Neural progenitor cell (in vitro differentiated cells): ENCODE results near the gene STK24. TPM values are rescaled to one million over a fixed set of nuclear protein-coding genes. Genes with fewer than 3 reads are reported as not detected.

Experiments
- DNase-seq: peaks from one replicate; pipeline ENCODE4 v3.0.0-alpha.2; 2016; ENCODE audit warnings: low spot score
- H2AFZ ChIP-seq: fragments of 200-600 bp; sonication (generic); replicated peaks from 2 replicates; pipeline ENCODE4 v1.6.1; 2016; ENCODE audit warnings: antibody characterized with exemption
- H3F3A ChIP-seq: fragments of 200-600 bp; sonication (generic); 2 replicates; pipeline ENCODE4 v1.6.1; 2016; ENCODE audit warnings: antibody characterized with exemption, low read depth
- H3K27ac ChIP-seq: fragments of 200-600 bp; sonication (generic); 2 replicates; pipeline ENCODE4 v1.5.1; 2016; ENCODE audit warnings: mild to moderate bottlenecking
- H3K27me3 ChIP-seq: fragments of 200-600 bp; sonication (generic); 2 replicates; pipeline ENCODE4 v1.6.1; 2016; ENCODE audit warnings: mild to moderate bottlenecking, moderate library complexity
- H3K36me3 ChIP-seq: fragments of 200-600 bp; sonication (generic); 2 replicates; pipeline ENCODE4 v1.5.1; 2016
- H3K4me1 ChIP-seq: fragments of 200-600 bp; sonication (generic); 2 replicates; pipeline ENCODE4 v1.6.1; 2016; ENCODE audit warnings: mixed run types
- H3K4me2 ChIP-seq: fragments of 200-600 bp; sonication (generic); 2 replicates; pipeline ENCODE4 v1.6.1; 2016
- H3K4me3 ChIP-seq: fragments of 200-600 bp; sonication (generic); 2 replicates; pipeline ENCODE4 v1.5.1; 2016
- H3K79me2 ChIP-seq: fragments of 200-600 bp; sonication (generic); 2 replicates; pipeline ENCODE4 v1.6.1; 2016; ENCODE audit warnings: low read depth
- H3K9ac ChIP-seq: fragments of 200-600 bp; sonication (generic); 2 replicates; pipeline ENCODE4 v1.6.1; 2016
- H3K9me3 ChIP-seq: fragments of 200-600 bp; sonication (generic); 2 replicates; pipeline ENCODE4 v1.5.1; 2016; ENCODE audit warnings: low read depth
- H4K20me1 ChIP-seq: fragments of 200-600 bp; sonication (generic); 2 replicates; pipeline ENCODE4 v1.6.1; 2016; ENCODE audit warnings: low read depth
- H3K27ac Mint-ChIP-seq: 3 replicates; pipeline ENCODE4 v1.8.0; 2021; ENCODE audit warnings: mixed read lengths
- H3K27me3 Mint-ChIP-seq: 2 replicates; pipeline ENCODE4 v1.8.0; 2022; ENCODE audit warnings: low read depth, mild to moderate bottlenecking, inconsistent platforms, moderate library complexity, mixed read lengths; ENCODE audit not compliant: insufficient read depth
- H3K36me3 Mint-ChIP-seq: 3 replicates; pipeline ENCODE4 v1.8.0; 2021; ENCODE audit warnings: mixed read lengths
- H3K4me1 Mint-ChIP-seq: 3 replicates; pipeline ENCODE4 v1.8.0; 2021; ENCODE audit warnings: mixed read lengths
- H3K4me3 Mint-ChIP-seq: 3 replicates; pipeline ENCODE4 v1.8.0; 2021; ENCODE audit warnings: mild to moderate bottlenecking, moderate library complexity, mixed read lengths
- H3K9me3 Mint-ChIP-seq: 3 replicates; pipeline ENCODE4 v1.8.0; 2020; ENCODE audit warnings: mixed read lengths
- CTCF ChIP-seq: fragments of 200-600 bp; sonication (generic); IDR thresholded peaks from 2 replicates; pipeline ENCODE4 v1.5.1; 2017; ENCODE audit warnings: antibody characterized with exemption, mild to moderate bottlenecking
- EZH2 ChIP-seq: fragments of 200-600 bp; sonication (generic); IDR thresholded peaks from 2 replicates; pipeline ENCODE4 v1.6.1; 2017; ENCODE audit warnings: antibody characterized with exemption, mild to moderate bottlenecking, moderate library complexity
- EZH2phosphoT487 ChIP-seq: fragments of 200-600 bp; sonication (generic); IDR thresholded peaks from 2 replicates; pipeline ENCODE4 v1.6.1; 2017; ENCODE audit warnings: antibody characterized with exemption
- total RNA-seq: library from RNA; depleted of rRNA; stranded (reverse); fragments of >200 nt; gene quantifications from 2 replicates; pipeline ENCODE4 v1.2.3, GENCODE V29; 2015; ENCODE audit warnings: low replicate concordance

STK24 gene
- total RNA-seq, 1 donor from 2014 or later, result 330 TPM

GRCh38 chr13:98606296-98606695 lies 29.4 kb upstream of the STK24 start:
- DNase-seq, result peak; percentile 37
- H3K27ac Mint-ChIP-seq, result no peak overlapping the region
- H3K9me3 ChIP-seq, result no peaks in the 10 kb centered on the region
- no peak for TF ChIP-seq EZH2phosphoT487
- TF ChIP-seq CTCF, result no peak
- no peak for TF ChIP-seq EZH2
- H3K79me2 ChIP-seq, result no peaks in the 10 kb centered on the region
- H3K4me3 Mint-ChIP-seq, result no peak overlapping the region
- no peak overlapping the region for H3K4me3 ChIP-seq
- H3K4me1 ChIP-seq, result no peaks in the 10 kb centered on the region
- no peaks in the 10 kb centered on the region for H3K9me3 Mint-ChIP-seq
- peaks cover 6% of the 10 kb centered on the region for H3K27me3 Mint-ChIP-seq
- no peaks in the 10 kb centered on the region for H3K27me3 ChIP-seq
- H3K9ac ChIP-seq, result no peak overlapping the region
- peaks cover 8% of the 10 kb centered on the region for H3F3A ChIP-seq
- H3K4me2 ChIP-seq, result no peak overlapping the region
- H4K20me1 ChIP-seq, result no peaks in the 10 kb centered on the region
- no peaks in the 10 kb centered on the region for H3K36me3 Mint-ChIP-seq
- no peaks in the 10 kb centered on the region for H3K36me3 ChIP-seq
- H3K4me1 Mint-ChIP-seq, result no peaks in the 10 kb centered on the region
- no peak overlapping the region for H2AFZ ChIP-seq
- H3K27ac ChIP-seq, result no peak overlapping the region

GRCh38 chr13:98599502-98600328 lies 22.8 kb upstream of the STK24 start:
- H2AFZ ChIP-seq, result no peak overlapping the region
- H3K9me3 ChIP-seq, result no peaks in the 10 kb centered on the region
- Mint-ChIP-seq H3K4me3 (no peak overlapping the region), H3K27me3 (peaks cover 6% of the 10 kb centered on the region), H3K4me1 (peaks cover 2% of the 10 kb centered on the region), H3K9me3 (no peaks in the 10 kb centered on the region), H3K36me3 (no peaks in the 10 kb centered on the region), H3K27ac (no peak overlapping the region)
- no peaks in the 10 kb centered on the region for H3F3A ChIP-seq
- no peaks in the 10 kb centered on the region for H3K27me3 ChIP-seq
- H3K27ac ChIP-seq, result no peak overlapping the region
- no peak overlapping the region for H3K9ac ChIP-seq
- H3K4me2 ChIP-seq, result peak overlapping the region; percentile 45
- no peaks in the 10 kb centered on the region for H3K79me2 ChIP-seq
- H3K36me3 ChIP-seq, result no peaks in the 10 kb centered on the region
- TF ChIP-seq EZH2phosphoT487, result no peak
- no peak for TF ChIP-seq EZH2
- TF ChIP-seq CTCF, result no peak
- no peak overlapping the region for H3K4me3 ChIP-seq
- peaks cover 9% of the 10 kb centered on the region for H3K4me1 ChIP-seq
- DNase-seq, result peak; percentile 65
- H4K20me1 ChIP-seq, result no peaks in the 10 kb centered on the region

- H4K20me1 ChIP-seq, result no peaks in the 10 kb centered on the region
- Mint-ChIP-seq H3K9me3 (no peaks in the 10 kb centered on the region), H3K27me3 (peaks cover 8% of the 10 kb centered on the region), H3K27ac (no peak overlapping the region), H3K4me1 (peaks cover 2% of the 10 kb centered on the region), H3K4me3 (peak overlapping the region; percentile 4), H3K36me3 (no peaks in the 10 kb centered on the region)
- no peak overlapping the region for H3K4me2 ChIP-seq
- no peaks in the 10 kb centered on the region for H3K79me2 ChIP-seq
- TF ChIP-seq EZH2 (no peak), EZH2phosphoT487 (no peak), CTCF (peak; percentile 38)
- H3F3A ChIP-seq, result no peaks in the 10 kb centered on the region
- no peak overlapping the region for H3K4me3 ChIP-seq
- H3K9me3 ChIP-seq, result no peaks in the 10 kb centered on the region
- no peaks in the 10 kb centered on the region for H3K27me3 ChIP-seq
- peaks cover 9% of the 10 kb centered on the region for H3K4me1 ChIP-seq
- H3K9ac ChIP-seq, result no peak overlapping the region
- peak; percentile 38 for DNase-seq
- no peak overlapping the region for H2AFZ ChIP-seq
- no peaks in the 10 kb centered on the region for H3K36me3 ChIP-seq
- H3K27ac ChIP-seq, result no peak overlapping the region
These were observed 21.1 kb upstream of the STK24 start for GRCh38 chr13:98598043-98598442.
